Measurements from ENCODE around the gene CTNNBL1.
A peak's percentile ranks its signal among the peaks of the same experiment; 100 is the strongest.
"Not testable (repeated sequence)": the region's sequence is repeated elsewhere in the genome, so short reads cannot be mapped to it uniquely, and the experiment has no call there.

Gene CTNNBL1

GRCh38 chr20:37651932-37652331 lies 41.9 kb upstream of the CTNNBL1 start:
- TF ChIP-seq ZFX (IDR thresholded peaks at IDR 0.05; ENCODE audit: borderline replicate concordance) (no peak), CTCF (IDR thresholded peaks at IDR 0.05) (peak; percentile 45)
- H3K27ac ChIP-seq: no peak overlapping the region

DNA sequence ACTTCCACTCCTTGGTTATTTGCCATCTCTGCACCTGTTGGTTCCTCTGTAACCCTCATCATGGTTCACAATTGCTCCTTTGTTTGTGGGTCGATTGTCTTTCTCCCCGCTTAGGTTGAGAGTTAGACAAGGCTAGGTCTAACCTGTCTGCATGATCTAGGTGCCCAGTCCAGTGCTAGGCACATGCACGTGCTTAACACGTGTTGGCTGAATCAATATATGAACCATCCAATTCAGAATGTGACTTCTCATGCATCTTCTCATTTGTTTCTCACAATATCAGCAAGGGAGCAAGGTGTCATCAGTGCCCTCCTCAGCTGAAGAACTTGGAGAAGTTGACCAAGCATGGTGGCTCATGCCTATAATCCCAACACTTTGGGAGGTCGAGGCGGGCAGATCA lies 36.9 kb upstream of the CTNNBL1 start:
- TF ChIP-seq ZFX (IDR thresholded peaks at IDR 0.05; ENCODE audit: borderline replicate concordance): no peak
- TF ChIP-seq CTCF (IDR thresholded peaks at IDR 0.05): no peak
- no peak overlapping the region for H3K27ac ChIP-seq

GRCh38 chr20:37657924-37658804 lies 35.7 kb upstream of the CTNNBL1 start:
- no peak overlapping the region for H3K27ac ChIP-seq
- TF ChIP-seq CTCF (IDR thresholded peaks at IDR 0.05) (no peak), ZFX (IDR thresholded peaks at IDR 0.05; ENCODE audit: borderline replicate concordance) (no peak)

- TF ChIP-seq CTCF (IDR thresholded peaks at IDR 0.05) (no peak), ZFX (IDR thresholded peaks at IDR 0.05; ENCODE audit: borderline replicate concordance) (no peak)
- no peak overlapping the region for H3K27ac ChIP-seq
Measured at GRCh38 chr20:37661519-37661918, 32.3 kb upstream of the CTNNBL1 start.

GRCh38 chr20:37662308-37662707 lies 31.5 kb upstream of the CTNNBL1 start:
- H3K27ac ChIP-seq: no peak overlapping the region
- TF ChIP-seq ZFX (IDR thresholded peaks at IDR 0.05; ENCODE audit: borderline replicate concordance) (no peak), CTCF (IDR thresholded peaks at IDR 0.05) (no peak)

DNA sequence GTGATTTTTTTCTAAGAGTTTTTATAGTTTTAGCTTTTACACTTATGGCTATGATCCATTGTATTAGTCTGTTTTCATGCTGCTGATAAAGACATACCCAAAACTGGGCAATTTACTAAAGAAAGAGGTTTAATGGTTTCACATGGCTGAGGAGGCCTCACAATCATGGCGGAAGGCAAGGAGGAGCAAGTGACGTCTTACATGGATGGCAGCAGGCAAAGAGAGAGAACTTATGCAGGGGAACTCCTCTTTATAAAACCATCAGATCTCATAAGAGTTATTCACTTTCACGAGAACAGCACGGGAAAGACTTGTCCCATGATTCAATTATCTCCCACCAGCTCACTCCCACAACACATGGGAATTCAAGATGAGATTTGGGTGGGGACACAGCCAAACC lies 29.2 kb upstream of the CTNNBL1 start:
- not testable (repeated sequence) for H3K27ac ChIP-seq

- TF ChIP-seq CTCF (IDR thresholded peaks at IDR 0.05) (no peak), ZFX (IDR thresholded peaks at IDR 0.05; ENCODE audit: borderline replicate concordance) (no peak)
- H3K27ac ChIP-seq: no peak overlapping the region
Measured at GRCh38 chr20:37668166-37668565, 25.7 kb upstream of the CTNNBL1 start.
